Fibroblast of lung (primary cell): Measurements from ENCODE around the gene CRISP3.

Source experiments
- EZH2 ChIP-seq: IDR thresholded peaks from 2 replicates; pipeline ENCODE4 v1.5.1; 2012; ENCODE audit warnings: low read length, control low read depth, mild to moderate bottlenecking; ENCODE audit errors: missing control alignments
- TF ChIP-seq, protein P1 (sequence below), 2 donors: IDR thresholded peaks in 1 of 2; conservative IDR thresholded peaks in 1 of 2; 1 replicate in 1 of 2; 2 replicates in 1 of 2; pipeline ENCODE4 v1.5.1; 2011 to 2012; ENCODE audit warnings: low read length in 2 of 2, control low read depth in 1 of 2, inconsistent platforms in 1 of 2, low read depth in 1 of 2, mild to moderate bottlenecking in 1 of 2

- TF ChIP-seq, protein P1, sequence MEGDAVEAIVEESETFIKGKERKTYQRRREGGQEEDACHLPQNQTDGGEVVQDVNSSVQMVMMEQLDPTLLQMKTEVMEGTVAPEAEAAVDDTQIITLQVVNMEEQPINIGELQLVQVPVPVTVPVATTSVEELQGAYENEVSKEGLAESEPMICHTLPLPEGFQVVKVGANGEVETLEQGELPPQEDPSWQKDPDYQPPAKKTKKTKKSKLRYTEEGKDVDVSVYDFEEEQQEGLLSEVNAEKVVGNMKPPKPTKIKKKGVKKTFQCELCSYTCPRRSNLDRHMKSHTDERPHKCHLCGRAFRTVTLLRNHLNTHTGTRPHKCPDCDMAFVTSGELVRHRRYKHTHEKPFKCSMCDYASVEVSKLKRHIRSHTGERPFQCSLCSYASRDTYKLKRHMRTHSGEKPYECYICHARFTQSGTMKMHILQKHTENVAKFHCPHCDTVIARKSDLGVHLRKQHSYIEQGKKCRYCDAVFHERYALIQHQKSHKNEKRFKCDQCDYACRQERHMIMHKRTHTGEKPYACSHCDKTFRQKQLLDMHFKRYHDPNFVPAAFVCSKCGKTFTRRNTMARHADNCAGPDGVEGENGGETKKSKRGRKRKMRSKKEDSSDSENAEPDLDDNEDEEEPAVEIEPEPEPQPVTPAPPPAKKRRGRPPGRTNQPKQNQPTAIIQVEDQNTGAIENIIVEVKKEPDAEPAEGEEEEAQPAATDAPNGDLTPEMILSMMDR (conservative IDR thresholded peaks at IDR 0.05 in 1 of 2, IDR thresholded peaks at IDR 0.05 in 1 of 2; ENCODE audit: low read depth in 1 of 2, low read length in 2 of 2) = no peak
- no peak for TF ChIP-seq EZH2
Measured at GRCh38 chr6:49692534-49692933, 51.7 kb downstream of the CRISP3 start.
